NCI-H2227 (cell line): Measurements from ENCODE around the gene SYK.
"Not testable (repeated sequence)": the region's sequence is repeated elsewhere in the genome, so short reads cannot be mapped to it uniquely, and the experiment has no call there.

Experiments
- DNase-seq: peaks from one replicate; lab custom pipeline; 2025; ENCODE audit not compliant: unreplicated experiment; lab: John Stamatoyannopoulos, UW

Gene SYK

DNA sequence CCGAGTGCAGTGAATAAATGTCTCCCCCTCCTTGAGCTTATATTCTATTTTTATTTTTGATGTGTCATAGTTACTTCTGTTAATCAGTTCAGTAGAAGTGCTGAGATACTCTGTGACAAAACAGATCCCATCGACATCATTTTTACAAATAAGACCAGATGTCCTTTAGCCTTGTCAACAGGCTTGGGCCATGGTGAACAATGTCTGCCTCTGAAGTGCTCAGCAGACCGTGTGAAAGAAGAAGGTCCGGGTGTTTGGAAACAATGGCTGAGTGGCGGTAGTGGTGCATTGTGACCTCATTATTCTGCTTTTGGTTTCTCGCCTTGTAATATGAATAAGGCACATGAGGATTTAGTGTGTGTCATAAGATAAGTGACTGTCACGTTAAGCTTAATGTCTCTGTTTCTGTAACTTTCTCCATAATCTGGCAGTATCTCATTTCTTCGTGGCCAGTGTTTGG is 71.2 kb downstream of the SYK start:
- no peak for DNase-seq

DNA sequence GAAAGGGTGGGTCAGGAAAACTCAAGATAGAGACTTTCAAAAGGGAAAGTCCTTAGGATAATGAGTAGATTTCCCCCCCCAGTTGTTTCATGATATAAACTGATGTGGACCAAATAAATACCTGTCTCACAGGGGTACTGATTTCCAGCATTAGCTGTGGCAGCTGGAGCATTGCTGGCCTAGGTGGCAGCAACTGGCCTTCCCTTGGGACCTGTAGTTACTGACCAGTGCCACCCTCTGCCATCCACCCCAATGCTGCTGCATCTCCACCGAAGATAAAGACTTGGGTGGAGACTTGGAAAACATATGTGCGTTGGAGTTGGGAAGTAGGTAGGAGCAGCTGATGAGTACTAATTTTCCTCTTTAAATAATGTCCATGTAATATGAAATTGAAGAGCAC is 71.8 kb downstream of the SYK start:
- no peak for DNase-seq

- no peak for DNase-seq
Observed at GRCh38 chr9:90874194-90874593, 72.6 kb downstream of the SYK start.

- no peak for DNase-seq
Observed at GRCh38 chr9:90878562-90878961, 76.9 kb downstream of the SYK start.

- DNase-seq = no peak
Observed at GRCh38 chr9:90880066-90880465, 78.4 kb downstream of the SYK start.

DNA sequence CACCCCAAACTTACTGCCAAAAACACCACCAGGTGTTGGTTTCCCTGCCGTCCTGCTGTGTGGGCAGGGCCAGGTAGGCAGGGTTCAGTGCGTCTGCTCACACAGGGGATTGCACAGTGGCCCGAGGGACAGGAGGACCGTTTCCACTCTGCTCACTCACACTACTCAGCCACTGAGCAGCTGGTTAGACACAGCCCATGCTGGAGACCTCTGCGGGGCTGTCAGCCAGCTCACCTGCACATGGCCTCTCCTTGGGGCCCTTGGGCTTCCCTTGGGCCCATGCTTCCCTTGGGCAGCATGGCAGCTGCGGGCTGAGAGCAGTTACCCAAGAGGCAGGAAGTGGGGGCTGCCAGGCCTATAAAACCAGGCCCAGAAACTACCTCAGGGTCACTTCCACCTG is 79.0 kb downstream of the SYK start:
- no peak for DNase-seq

- DNase-seq = no peak
Observed at GRCh38 chr9:90881648-90882047, 80.0 kb downstream of the SYK start.

- DNase-seq = no peak
Observed at GRCh38 chr9:90882991-90883600, 81.5 kb downstream of the SYK start.

GRCh38 chr9:90883661-90884060 is 82.0 kb downstream of the SYK start:
- DNase-seq = no peak

DNA sequence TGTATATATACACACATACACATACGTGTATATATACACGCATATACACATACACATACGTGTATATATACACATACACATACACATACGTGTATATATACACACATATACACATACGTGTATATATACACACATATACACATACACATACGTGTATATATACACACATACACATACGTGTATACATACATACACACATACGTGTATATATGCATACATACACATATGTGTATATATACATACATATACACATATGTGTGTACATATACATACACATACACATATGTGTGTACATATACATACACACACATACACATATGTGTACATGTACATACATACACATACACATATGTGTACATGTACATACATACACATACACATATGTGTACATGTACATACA is 82.6 kb downstream of the SYK start:
- DNase-seq = no peak

DNA sequence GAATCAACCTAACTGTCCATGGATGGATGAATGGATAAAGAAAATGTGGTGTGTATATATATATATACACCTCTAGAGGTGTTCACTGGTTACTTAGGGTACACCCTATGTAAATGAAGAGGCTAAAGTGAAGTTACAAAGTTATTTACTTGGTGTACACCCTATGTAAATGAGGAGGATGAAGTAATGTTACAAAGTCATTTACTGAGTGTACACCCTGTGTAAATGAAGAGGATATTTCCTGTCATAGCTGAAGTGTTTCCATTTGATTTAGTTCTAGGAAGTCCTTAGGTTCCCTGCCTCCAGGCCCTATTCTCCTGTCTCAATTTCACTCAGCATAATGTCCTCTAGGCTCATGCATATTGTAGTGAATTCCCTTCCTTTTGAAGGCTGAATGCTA is 85.2 kb downstream of the SYK start:
- DNase-seq = not testable (repeated sequence)

- DNase-seq = no peak
Observed at GRCh38 chr9:90888941-90889340, 87.3 kb downstream of the SYK start.

DNA sequence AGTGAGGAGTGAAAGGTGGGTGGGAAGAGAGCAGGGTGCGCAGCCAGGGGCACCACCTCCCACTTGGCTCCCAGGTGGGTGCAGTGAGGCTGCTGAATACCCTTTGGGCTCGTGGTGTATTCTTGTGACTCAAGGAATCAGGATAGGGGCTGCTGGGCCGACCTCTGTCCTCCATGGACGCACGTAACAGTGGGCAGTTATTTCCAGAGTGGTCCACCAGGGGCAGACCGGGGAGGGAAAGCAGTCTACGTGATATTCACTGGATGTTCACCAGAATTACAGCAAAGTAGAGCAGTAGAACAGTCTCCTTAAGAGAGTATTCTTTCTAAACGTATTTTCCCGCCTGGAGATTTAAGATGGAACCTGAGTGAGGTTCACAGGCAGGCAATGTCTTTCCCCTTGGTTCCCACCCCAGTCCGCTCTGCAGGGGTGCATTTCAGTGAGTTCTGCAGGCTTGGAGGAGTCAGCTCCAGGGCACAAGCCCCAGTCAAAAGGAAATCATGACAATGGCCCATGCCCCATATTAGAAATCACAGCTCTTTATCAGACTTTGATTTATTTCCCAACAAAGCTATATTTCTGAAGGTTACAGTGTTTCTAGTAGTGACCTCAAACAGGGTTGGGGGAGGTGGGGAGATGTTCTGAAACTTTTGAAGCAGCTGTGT is 88.7 kb downstream of the SYK start:
- no peak for DNase-seq

DNA sequence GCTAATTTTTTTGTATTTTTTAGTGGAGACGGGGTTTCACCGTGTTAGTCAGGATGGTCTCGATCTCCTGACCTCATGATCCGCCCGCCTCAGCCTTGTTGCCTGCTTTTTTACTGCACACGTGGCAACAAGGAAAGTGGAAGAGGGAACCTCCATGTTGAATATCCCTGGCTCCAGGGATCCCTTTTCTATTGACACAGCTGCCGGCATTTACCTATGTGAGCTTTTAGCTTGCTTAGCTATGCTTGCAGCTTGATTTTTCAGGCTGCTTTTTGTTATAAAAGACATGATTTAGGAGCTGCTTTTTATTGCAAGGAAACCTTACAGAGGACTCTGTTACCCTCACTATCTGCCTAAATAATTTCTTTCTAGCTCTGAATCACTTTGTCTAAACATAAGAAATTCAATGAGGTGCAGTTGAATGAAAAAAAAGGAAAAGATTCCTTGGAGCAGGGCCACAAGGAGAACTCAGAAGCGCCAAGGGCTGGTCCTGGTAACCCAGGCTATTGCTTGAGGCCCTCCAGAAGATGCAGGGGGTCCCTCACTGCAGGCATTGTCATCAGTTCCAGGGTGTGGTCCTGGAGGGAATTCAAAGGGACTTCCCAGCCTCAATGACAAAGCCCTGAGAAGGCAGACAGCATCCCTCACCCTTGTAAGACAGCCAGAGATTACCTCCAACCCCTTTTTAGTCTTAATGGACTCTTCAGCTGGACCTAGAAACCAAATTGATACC is 89.9 kb downstream of the SYK start:
- DNase-seq = no peak

DNA sequence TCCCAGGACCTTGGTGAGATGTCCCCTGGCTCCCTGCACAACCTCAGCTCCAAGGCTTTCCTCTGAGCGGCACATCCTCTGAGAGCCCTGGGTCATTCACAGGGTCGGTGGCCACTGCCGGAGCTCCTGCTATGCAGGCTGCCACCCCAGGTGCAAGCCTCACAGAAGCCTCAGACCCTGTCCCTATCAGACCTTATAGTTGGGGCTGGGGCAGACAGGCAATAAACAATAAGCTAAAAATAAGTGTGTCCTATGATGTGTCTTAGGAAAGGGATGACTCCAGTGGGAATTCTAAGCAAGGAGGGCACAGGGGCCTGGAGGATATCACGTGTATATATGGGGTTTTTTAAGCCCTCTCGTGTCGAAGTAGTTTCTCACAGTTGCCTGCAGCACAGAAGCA is 91.3 kb downstream of the SYK start:
- DNase-seq = no peak

DNA sequence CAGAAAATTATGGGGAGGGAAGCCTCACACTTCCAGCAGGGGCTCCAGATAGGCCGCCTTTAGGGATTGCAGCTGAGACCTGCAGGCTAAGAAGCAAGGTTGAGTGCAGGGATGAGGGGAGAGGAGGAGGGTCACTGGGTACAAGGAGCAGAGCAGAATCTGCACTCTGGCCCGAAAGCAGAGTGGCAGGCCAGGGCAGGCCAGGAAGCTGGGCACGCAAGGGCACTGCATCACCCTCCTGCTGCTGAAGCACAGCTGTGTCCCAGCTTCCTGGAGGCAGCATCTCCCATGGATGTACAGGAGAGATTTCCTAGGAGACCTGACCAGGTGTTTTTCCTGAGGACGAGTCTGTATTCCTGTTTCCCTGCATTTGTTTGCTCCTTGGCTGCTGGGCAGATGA is 92.1 kb downstream of the SYK start:
- DNase-seq = no peak

DNA sequence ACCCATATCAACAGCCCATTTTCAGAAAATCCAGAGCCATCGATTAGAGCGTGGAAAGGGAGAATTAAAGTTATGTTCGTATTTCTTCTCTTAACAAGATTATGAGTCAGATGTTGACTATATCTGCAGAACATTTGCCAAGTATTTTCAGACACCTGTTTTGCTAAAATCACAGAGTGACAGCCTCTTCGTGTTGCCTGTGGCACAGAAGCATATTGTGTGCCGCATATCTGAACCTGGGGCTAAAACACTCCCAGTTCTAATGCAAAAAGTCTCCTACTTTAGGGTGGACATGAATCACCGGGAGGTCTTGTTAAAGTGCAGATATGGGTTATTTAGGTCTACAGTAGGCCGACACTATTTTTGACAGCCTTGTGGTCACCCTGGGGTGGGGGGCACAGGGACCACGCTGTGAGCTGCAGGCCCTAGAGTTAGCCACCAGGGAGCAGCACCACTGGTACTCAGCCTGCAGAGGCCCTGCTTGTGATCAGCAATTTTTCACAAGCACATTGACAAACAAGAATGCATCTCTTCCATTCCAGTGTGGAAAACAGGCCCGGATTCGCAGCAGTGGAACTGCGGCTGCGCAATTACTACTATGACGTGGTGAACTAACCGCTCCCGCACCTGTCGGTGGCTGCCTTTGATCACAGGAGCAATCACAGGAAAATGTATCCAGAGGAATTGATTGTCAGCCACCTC is 93.5 kb downstream of the SYK start:
- no peak for DNase-seq

DNA sequence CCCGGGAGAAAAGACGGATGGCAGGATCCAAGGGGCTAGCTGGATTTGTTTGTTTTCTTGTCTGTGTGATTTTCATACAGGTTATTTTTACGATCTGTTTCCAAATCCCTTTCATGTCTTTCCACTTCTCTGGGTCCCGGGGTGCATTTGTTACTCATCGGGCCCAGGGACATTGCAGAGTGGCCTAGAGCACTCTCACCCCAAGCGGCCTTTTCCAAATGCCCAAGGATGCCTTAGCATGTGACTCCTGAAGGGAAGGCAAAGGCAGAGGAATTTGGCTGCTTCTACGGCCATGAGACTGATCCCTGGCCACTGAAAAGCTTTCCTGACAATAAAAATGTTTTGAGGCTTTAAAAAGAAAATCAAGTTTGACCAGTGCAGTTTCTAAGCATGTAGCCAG is 94.2 kb downstream of the SYK start:
- no peak for DNase-seq

- DNase-seq = no peak
Observed at GRCh38 chr9:90896231-90896630, 94.6 kb downstream of the SYK start.

DNA sequence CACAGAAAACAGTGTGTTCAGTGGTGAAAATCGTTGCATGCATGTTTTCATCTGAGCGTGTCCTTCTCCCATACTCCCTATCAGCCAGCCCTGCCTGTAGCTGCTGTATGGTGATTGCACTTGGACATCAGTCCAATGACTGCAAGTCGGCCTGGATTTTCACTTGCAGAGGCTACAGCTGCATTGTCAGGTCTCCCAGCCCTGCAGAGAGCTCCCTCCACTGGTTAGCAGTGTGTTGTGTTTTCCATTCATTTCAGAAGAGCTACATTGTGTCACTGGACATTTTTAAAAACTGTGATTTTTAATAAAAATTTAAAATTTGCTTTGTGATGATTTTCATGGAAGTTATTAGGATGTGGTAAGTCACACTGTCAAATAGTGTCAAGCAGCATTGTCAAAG is 96.6 kb downstream of the SYK start:
- no peak for DNase-seq

GRCh38 chr9:90899287-90899686 is 97.7 kb downstream of the SYK start:
- no peak for DNase-seq

DNA sequence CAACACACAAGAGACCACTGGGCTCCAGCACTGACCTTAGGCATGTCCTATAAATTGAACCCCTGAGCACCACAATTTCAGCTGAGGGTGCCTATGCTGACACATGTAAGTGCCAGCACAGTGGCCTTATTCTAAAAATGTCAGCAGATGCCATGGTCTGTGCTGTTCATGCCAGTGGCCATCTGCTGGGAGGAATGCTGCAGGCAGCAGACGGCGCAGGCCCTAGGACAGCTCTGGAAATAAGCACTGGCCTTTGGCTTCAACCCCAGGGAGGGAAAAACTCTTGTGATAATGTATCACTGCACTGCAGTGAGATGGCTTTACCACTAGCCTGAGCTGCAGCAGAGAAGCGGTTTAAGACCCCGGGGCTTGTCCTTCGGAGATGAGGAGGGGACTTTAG is 98.5 kb downstream of the SYK start:
- DNase-seq = no peak
